Lower leg skin (tissue), 3 donors: ENCODE measurements around the gene ARHGEF12.

Experiments used
- CTCF ChIP-seq, 3 donors: fragments of 450-650 bp; IDR thresholded peaks; one replicate each; pipeline ENCODE4 v1.5.1; 2016; ENCODE audit warnings: antibody characterized with exemption in 3 of 3, mild to moderate bottlenecking in 3 of 3, moderate library complexity in 2 of 3
- POLR2A ChIP-seq, 2 donors: fragments of 450-650 bp; IDR thresholded peaks; one replicate each; pipeline ENCODE4 v1.6.1; 2016 to 2017; ENCODE audit warnings: antibody characterized with exemption in 2 of 2, mild to moderate bottlenecking in 1 of 2, moderate library complexity in 1 of 2

GRCh38 chr11:120384476-120384875, 48.3 kb downstream of the ARHGEF12 start:
- TF ChIP-seq CTCF (IDR thresholded peaks at IDR 0.05), result no peak
- TF ChIP-seq POLR2A (IDR thresholded peaks at IDR 0.05), result no peak
